Trophoblast cell (in vitro differentiated cells and primary cell): ENCODE measurements around the gene KCNG3.

Experiments used
- DNase-seq, 2 donors: peaks; one replicate each; pipeline ENCODE4 v3.0.0-alpha.2; 2016
- H2AFZ ChIP-seq: 2 replicates; pipeline ENCODE4 v1.6.1; 2013; ENCODE audit warnings: low read length, moderate library complexity, mild to moderate bottlenecking; ENCODE audit not compliant: insufficient read depth, poor library complexity
- H2AK5ac ChIP-seq: 2 replicates; pipeline ENCODE4 v1.6.1; 2013; ENCODE audit warnings: mild to moderate bottlenecking, low read length
- H2BK120ac ChIP-seq: 2 replicates; pipeline ENCODE4 v1.6.1; 2013; ENCODE audit warnings: low read length, mild to moderate bottlenecking, moderate library complexity; ENCODE audit not compliant: insufficient read depth, poor library complexity
- H2BK12ac ChIP-seq: 2 replicates; pipeline ENCODE4 v1.6.1; 2013; ENCODE audit warnings: mild to moderate bottlenecking, low read length, moderate library complexity
- H2BK5ac ChIP-seq: 2 replicates; pipeline ENCODE4 v1.6.1; 2013; ENCODE audit warnings: low read length, low read depth, moderate library complexity, mild to moderate bottlenecking; ENCODE audit not compliant: poor library complexity
- H3K14ac ChIP-seq: 2 replicates; pipeline ENCODE4 v1.6.1; 2013; ENCODE audit warnings: mild to moderate bottlenecking, low read length
- H3K18ac ChIP-seq: 2 replicates; pipeline ENCODE4 v1.6.1; 2013; ENCODE audit warnings: mild to moderate bottlenecking, low read length
- H3K23ac ChIP-seq: 2 replicates; pipeline ENCODE4 v1.6.1; 2013; ENCODE audit warnings: low read length
- H3K27ac ChIP-seq: 2 replicates; pipeline ENCODE4 v1.5.1; 2013; ENCODE audit warnings: low read depth, mild to moderate bottlenecking, inconsistent platforms, low read length, moderate library complexity
- H3K27me3 ChIP-seq: 2 replicates; pipeline ENCODE4 v1.6.1; 2013; ENCODE audit warnings: inconsistent platforms, mild to moderate bottlenecking, low read length, moderate library complexity; ENCODE audit not compliant: insufficient read depth
- H3K36me3 ChIP-seq, 2 experiments: 1 replicate in 1 of 2; 2 replicates in 1 of 2; pipeline ENCODE4 v1.6.1; 2013; ENCODE audit warnings: low read length in 2 of 2, mild to moderate bottlenecking in 2 of 2, moderate library complexity in 1 of 2; ENCODE audit not compliant: insufficient read depth in 2 of 2, control insufficient read depth in 1 of 2
- H3K4ac ChIP-seq: 2 replicates; pipeline ENCODE4 v1.6.1; 2013; ENCODE audit warnings: low read depth, mild to moderate bottlenecking, low read length, moderate library complexity
- H3K4me1 ChIP-seq, 2 experiments: 1 replicate in 1 of 2; 2 replicates in 1 of 2; pipeline ENCODE4 v1.6.1; 2013; ENCODE audit warnings: low read length in 2 of 2, mild to moderate bottlenecking in 2 of 2, moderate library complexity in 1 of 2; ENCODE audit not compliant: insufficient read depth in 2 of 2, control insufficient read depth in 1 of 2
- H3K4me2 ChIP-seq: 2 replicates; pipeline ENCODE4 v1.6.1; 2013; ENCODE audit warnings: inconsistent platforms, mild to moderate bottlenecking, low read length, moderate library complexity
- H3K4me3 ChIP-seq: 2 replicates; pipeline ENCODE4 v1.5.1; 2013; ENCODE audit warnings: mild to moderate bottlenecking, low read depth, low read length, inconsistent platforms
- H3K79me1 ChIP-seq: one replicate; pipeline ENCODE4 v1.6.1; 2013; ENCODE audit warnings: low read length
- H3K79me2 ChIP-seq: 2 replicates; pipeline ENCODE4 v1.6.1; 2013; ENCODE audit warnings: low read length, mild to moderate bottlenecking; ENCODE audit not compliant: control insufficient read depth, insufficient read depth, poor library complexity
- H3K9ac ChIP-seq: 2 replicates; pipeline ENCODE4 v1.6.1; 2013; ENCODE audit warnings: mild to moderate bottlenecking, low read length
- H3K9me3 ChIP-seq: 2 replicates; pipeline ENCODE4 v1.6.1; 2013; ENCODE audit warnings: low read depth, mild to moderate bottlenecking, control low read depth, inconsistent platforms, low read length; ENCODE audit not compliant: insufficient read depth
- H4K12ac ChIP-seq: 2 replicates; pipeline ENCODE4 v1.6.1; 2013; ENCODE audit warnings: low read depth, mild to moderate bottlenecking, low read length, moderate library complexity
- H4K8ac ChIP-seq: 2 replicates; pipeline ENCODE4 v1.6.1; 2013; ENCODE audit warnings: low read depth, mild to moderate bottlenecking, low read length, moderate library complexity
- H4K91ac ChIP-seq: one replicate; pipeline ENCODE4 v1.6.1; 2013; ENCODE audit warnings: low read depth, mild to moderate bottlenecking, low read length, moderate library complexity
- WGBS: extraction: QIAGEN DNeasy Blood & Tissue Kit; methylation state at CpG from one replicate; pipeline ENCODE4 v1.1.7; 2013; ENCODE audit warnings: missing lambda C conversion rate; ENCODE audit not compliant: insufficient read length, insufficient coverage; ENCODE audit errors: extremely low coverage; 5-methylcytosine and 5-hydroxymethylcytosine counted together

KCNG3 gene

DNA sequence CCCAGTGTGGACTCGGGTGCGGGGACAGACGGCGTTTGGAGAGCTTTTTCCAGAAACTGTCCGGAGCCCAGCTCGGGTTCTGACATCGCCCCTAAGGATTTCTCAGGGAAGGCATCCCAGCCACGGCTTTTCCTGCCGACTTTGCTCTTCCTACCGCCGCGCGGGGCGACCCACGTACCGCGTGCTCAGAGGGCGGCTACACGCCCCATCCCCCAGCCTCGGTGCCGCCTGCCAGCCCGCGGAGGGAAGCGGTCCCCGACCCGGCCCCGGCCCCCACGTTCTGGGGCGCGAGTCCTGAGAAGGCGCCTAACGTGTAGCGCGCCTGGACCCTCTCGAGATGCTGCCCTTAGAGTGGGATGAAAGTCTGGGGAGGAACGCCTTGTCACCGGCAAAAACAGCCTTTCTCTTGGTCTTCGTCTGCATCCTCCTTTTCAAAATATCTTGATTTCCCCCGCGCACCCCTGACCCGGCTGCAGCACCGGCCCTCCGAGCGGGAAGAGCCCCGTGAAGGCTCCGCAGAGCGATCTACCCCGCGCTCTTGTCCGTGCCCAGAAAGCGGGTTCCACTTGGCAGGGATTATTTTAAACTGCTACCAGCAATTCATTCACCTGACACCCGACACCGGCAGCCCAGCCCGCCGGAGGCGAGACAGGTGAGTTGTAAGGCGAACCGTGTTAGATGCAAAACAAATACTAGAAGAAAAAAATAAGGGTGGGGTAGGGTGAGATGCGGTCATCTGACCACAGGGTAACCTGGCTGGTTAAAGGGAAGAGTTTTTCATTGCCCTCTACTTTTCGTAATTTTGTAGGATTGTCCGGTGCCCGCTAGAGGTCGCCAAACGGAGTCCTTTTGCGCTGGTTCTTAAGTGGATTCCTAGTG lies 812 bp upstream of the KCNG3 start:
- no CpG with 5 or more reads among the region's 65 CpGs for WGBS
- no peak overlapping the region for H4K8ac ChIP-seq
- H3K9ac ChIP-seq, result no peak overlapping the region
- H3K36me3 ChIP-seq, result no peaks in the 10 kb centered on the region
- peak overlapping the region; percentile 70 for H3K4me3 ChIP-seq
- DNase-seq, result peak; percentile 62 to 88
- no peak overlapping the region for H2AK5ac ChIP-seq
- no peak overlapping the region for H2BK12ac ChIP-seq
- H3K14ac ChIP-seq, result no peak overlapping the region
- H3K27ac ChIP-seq, result no peak overlapping the region
- H3K79me1 ChIP-seq, result no peaks in the 10 kb centered on the region
- H4K91ac ChIP-seq, result no peak overlapping the region
- no peak overlapping the region for H3K18ac ChIP-seq
- no peaks in the 10 kb centered on the region for H3K79me2 ChIP-seq
- peaks cover 8 to 17% of the 10 kb centered on the region in 2 experiments for H3K4me1 ChIP-seq
- H3K9me3 ChIP-seq, result peaks cover 10% of the 10 kb centered on the region
- H3K4ac ChIP-seq, result no peak overlapping the region
- H4K12ac ChIP-seq, result no peak overlapping the region
- peak overlapping the region; percentile 79 for H2AFZ ChIP-seq
- H3K4me2 ChIP-seq, result peak overlapping the region; percentile 94
- peaks cover 15% of the 10 kb centered on the region for H3K27me3 ChIP-seq
- H2BK120ac ChIP-seq, result no peak overlapping the region
- no peak overlapping the region for H3K23ac ChIP-seq
- no peak overlapping the region for H2BK5ac ChIP-seq

DNA sequence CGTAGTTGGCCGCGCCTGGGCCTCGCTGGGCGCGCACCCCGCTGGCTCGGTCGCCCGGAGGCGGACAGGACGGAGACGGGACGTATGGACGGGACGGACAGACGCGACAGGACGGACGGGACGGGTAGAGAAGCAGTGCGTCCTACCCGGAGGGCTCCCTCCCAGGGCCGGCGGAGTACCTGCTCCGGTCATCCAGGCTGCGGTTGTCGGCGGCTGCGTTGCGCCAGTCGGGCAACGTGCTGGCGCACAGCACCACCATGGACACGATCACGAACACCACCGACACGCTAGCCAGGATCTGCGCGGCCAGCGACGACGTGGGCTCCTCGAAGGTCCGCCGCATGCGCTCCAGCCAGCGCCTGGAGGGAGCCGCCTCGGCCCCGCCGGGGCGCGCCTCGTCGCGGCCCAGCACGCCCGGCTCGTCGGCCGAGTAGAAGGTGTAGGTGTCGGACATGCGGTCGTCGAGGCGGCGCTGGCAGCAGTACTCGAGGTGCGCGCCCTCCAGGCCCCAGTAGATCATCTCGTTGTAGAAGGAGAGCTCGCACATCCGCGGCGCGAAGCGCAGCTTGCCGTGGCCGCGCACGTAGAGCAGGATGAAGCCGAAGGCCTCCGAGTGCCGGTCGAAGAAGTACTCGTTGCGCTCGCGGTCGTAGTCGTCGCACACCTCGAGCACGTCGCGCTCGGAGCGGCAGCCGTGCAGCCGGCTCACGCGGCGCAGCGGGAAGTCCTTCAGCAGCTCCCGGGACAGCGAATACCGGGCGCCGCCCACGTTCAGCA lies 903 bp downstream of the KCNG3 start:
- no peak overlapping the region for H3K14ac ChIP-seq
- H3K23ac ChIP-seq, result peak overlapping the region; percentile 22
- H4K12ac ChIP-seq, result no peak overlapping the region
- peak overlapping the region; percentile 9 for H4K8ac ChIP-seq
- H3K9me3 ChIP-seq, result peaks cover 10% of the 10 kb centered on the region
- no peak overlapping the region for H4K91ac ChIP-seq
- no peak overlapping the region for H3K27ac ChIP-seq
- peaks cover 8 to 17% of the 10 kb centered on the region in 2 experiments for H3K4me1 ChIP-seq
- H3K9ac ChIP-seq, result no peak overlapping the region
- H2AFZ ChIP-seq, result peak overlapping the region; percentile 79
- no peaks in the 10 kb centered on the region for H3K36me3 ChIP-seq
- no peak overlapping the region for H3K18ac ChIP-seq
- no peak overlapping the region for H2BK12ac ChIP-seq
- H3K4me2 ChIP-seq, result peak overlapping the region; percentile 94
- no peaks in the 10 kb centered on the region for H3K79me1 ChIP-seq
- WGBS, result no CpG with 5 or more reads among the region's 111 CpGs
- no peak for DNase-seq
- H2AK5ac ChIP-seq, result no peak overlapping the region
- H3K79me2 ChIP-seq, result no peaks in the 10 kb centered on the region
- peaks cover 15% of the 10 kb centered on the region for H3K27me3 ChIP-seq
- no peak overlapping the region for H2BK5ac ChIP-seq
- H3K4me3 ChIP-seq, result peak overlapping the region; percentile 70
- H2BK120ac ChIP-seq, result no peak overlapping the region
- no peak overlapping the region for H3K4ac ChIP-seq

DNA sequence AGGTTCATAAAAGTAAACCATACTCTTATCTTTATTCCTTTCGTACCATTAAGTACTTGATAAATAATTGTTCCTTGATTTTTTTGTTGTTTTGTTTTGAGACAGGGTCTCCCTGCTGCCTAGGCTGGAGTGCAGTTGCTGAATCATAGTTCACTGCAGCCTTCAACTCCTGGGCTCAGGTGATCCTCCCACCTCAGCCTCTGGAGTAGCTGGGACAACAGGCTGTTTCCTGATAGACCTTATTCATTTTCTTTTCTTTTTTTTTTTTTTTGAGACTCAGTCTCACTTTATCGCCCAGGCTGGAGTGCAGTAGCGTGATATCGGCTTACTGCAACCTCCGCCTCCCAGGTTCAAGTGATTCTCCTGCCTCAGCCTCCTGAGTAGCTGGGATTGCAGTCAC lies 5.5 kb downstream of the KCNG3 start:
- Histone ChIP-seq H2AK5ac (no peak overlapping the region), H3K79me1 (no peaks in the 10 kb centered on the region), H3K4me1 (peaks cover 5 to 7% of the 10 kb centered on the region in 2 experiments), H3K9me3 (peaks cover 7% of the 10 kb centered on the region), H2BK5ac (no peak overlapping the region), H4K91ac (no peak overlapping the region), H3K79me2 (no peaks in the 10 kb centered on the region), H3K18ac (no peak overlapping the region), H3K27ac (no peak overlapping the region), H2BK12ac (no peak overlapping the region), H3K4ac (no peak overlapping the region), H3K9ac (no peak overlapping the region), H2BK120ac (no peak overlapping the region), H3K4me3 (no peak overlapping the region), H4K8ac (no peak overlapping the region), H3K14ac (no peak overlapping the region), H3K36me3 (no peaks in the 10 kb centered on the region), H4K12ac (no peak overlapping the region), H3K4me2 (no peak overlapping the region), H2AFZ (no peak overlapping the region), H3K27me3 (peaks cover 11% of the 10 kb centered on the region), H3K23ac (no peak overlapping the region)
- no CpG with 5 or more reads among the region's 5 CpGs for WGBS
- no peak for DNase-seq

GRCh38 chr2:42486145-42486906 lies 7.5 kb downstream of the KCNG3 start:
- H3K9me3 ChIP-seq, result no peaks in the 10 kb centered on the region

More at GRCh38 chr2:42486145-42486906, 7.5 kb downstream of the KCNG3 start:
- Histone ChIP-seq H3K4me1 (no peaks in the 10 kb centered on the region), H3K27ac (no peak overlapping the region), H2AK5ac (no peak overlapping the region), H3K27me3 (no peaks in the 10 kb centered on the region), H2BK5ac (no peak overlapping the region), H3K18ac (no peak overlapping the region), H3K9ac (no peak overlapping the region), H3K14ac (no peak overlapping the region), H2BK120ac (no peak overlapping the region), H3K23ac (no peak overlapping the region), H3K79me2 (no peaks in the 10 kb centered on the region), H3K4me2 (no peak overlapping the region), H4K8ac (no peak overlapping the region), H2AFZ (no peak overlapping the region), H4K91ac (no peak overlapping the region), H3K36me3 (no peaks in the 10 kb centered on the region), H3K79me1 (no peaks in the 10 kb centered on the region), H3K4me3 (no peak overlapping the region), H3K4ac (no peak overlapping the region), H4K12ac (no peak overlapping the region), H2BK12ac (no peak overlapping the region)
- DNase-seq, result no peak
- no CpG with 5 or more reads among the region's 7 CpGs for WGBS
